HG02798 (cell line): ENCODE data around the gene SDSL.

Source experiments
- ATAC-seq: cut with Tn5 transposase; IDR thresholded peaks from one replicate; pipeline ENCODE4 v1.9.1; 2021; ENCODE audit warnings: mild to moderate bottlenecking; ENCODE audit not compliant: unreplicated experiment, poor library complexity

SDSL gene

GRCh38 chr12:113477171-113477841, 55.1 kb downstream of the SDSL start:
- no peak for ATAC-seq

- ATAC-seq: no peak
Observed at GRCh38 chr12:113477842-113478215, 55.6 kb downstream of the SDSL start.

GRCh38 chr12:113478351-113479011, 56.3 kb downstream of the SDSL start:
- no peak for ATAC-seq

- no peak for ATAC-seq
Observed at GRCh38 chr12:113479216-113479589, 57.0 kb downstream of the SDSL start.

- ATAC-seq: no peak
Observed at GRCh38 chr12:113479590-113480335, 57.6 kb downstream of the SDSL start.

GRCh38 chr12:113480336-113480971, 58.3 kb downstream of the SDSL start:
- ATAC-seq: no peak

GRCh38 chr12:113482334-113482733, 60.2 kb downstream of the SDSL start:
- no peak for ATAC-seq

GRCh38 chr12:113485330-113485729, 63.1 kb downstream of the SDSL start:
- no peak for ATAC-seq

- no peak for ATAC-seq
Observed at GRCh38 chr12:113486722-113487121, 64.5 kb downstream of the SDSL start.
